8988T (cell line): ENCODE measurements around the gene FAM13A.

Experiments
- DNase-seq: peaks from one replicate; pipeline ENCODE4 v3.0.0; 2011

Gene FAM13A

DNA sequence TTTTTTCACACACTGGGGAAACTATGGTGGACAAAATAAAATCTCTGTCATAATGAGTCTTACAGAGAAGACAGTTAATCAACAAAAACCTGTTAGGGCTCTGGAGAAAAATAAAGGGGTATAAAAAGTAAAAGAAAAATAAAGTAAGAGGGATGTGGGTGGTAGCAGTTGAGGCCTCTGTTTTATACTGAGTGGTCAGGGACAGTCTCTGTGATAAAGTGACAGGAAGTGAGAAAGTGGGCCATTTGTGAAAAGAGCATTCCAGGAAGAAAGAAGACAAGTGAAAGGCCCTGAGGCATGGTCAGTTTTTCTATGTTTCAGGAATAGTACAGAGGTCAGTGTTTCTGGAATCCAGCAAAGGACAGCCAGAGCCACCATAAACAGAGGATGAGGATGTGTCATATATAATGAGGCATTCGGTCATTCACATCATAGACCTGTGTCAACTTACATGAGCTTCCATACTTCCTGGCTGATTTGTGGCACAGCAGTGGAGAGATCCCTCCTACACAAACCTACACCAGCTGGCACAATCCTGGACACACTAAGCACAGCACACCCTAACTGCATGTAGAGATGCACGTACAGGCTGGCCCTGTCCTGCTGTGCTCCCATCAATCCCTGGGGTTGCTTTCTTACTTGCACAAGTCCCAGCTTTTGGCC lies 295.0 kb downstream of the FAM13A start:
- no peak for DNase-seq

DNA sequence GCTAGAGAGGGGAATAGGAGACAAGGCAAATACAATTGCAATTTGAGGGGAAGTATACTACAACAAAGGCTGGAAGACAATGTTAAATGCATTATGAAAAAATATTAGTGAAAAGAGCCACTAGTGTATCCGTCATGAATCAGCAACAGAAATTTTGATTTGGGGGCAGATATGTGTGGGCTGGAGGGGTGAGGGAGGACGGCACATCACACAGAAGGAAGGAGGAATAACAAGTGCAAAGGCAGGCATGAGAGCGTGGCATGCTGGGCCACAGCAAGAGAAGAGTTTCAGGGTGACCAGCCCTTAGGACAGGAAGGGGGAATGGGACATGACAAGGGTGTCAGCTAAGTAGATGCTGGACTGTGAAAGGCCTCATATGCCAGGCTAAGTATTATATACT lies 295.6 kb downstream of the FAM13A start:
- DNase-seq, result no peak

DNA sequence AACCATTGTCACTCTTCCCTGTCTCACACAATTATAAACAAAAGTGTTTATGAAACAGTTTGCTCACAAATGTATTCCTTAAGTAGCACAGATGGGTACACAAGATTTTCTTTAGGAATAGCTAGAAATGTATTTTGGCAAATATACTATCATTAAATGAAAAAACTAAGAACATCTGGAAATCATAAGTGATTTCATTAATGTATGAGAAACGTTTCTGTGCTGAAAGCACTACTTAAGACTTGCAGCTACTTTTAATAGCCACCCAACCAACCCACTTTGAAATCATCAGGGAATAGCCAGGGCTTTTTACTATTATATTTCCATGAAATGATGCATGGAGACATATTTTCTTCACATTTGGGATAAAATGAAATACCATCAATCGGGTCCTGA lies 297.1 kb downstream of the FAM13A start:
- DNase-seq, result no peak

DNA sequence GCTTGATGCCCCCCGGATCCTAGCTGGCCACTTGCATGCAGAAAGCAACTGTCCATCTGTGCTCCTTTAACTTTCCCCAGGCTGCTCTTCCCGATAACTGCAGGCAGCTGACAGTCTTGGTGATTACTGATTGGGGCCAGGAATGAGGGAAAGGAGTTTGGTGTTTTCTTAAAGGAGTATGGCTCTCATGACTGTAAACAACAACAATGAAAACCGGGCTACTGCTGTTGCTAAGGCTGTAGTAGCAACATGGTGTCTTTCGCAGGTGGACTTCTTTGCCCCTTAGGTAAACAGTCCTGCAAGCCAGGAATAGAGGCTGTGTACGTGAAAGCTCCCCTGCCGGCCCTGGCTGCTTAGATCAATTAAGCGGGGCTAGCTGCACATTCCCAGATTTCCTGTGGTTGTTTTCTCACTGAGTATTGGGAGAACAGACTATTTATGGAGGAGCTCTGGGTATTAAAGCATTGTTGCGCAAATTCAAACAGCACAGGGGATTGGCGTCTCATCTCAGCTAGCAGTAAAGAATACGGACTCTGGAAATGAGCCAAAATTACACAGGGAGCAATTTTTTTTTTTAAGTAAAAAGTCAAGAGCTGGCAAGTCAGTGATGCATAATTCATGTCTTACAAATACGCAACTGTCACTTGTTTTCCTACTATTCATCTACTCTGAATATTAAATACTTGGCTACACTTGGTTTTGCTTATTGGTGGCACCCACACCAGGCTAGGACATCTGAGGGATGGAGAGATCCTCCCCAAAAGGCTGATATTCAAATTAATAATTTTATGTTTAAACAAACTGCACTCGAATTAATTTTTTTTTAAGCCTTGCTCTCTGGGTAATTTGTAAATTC lies 297.7 kb downstream of the FAM13A start:
- DNase-seq, result no peak

DNA sequence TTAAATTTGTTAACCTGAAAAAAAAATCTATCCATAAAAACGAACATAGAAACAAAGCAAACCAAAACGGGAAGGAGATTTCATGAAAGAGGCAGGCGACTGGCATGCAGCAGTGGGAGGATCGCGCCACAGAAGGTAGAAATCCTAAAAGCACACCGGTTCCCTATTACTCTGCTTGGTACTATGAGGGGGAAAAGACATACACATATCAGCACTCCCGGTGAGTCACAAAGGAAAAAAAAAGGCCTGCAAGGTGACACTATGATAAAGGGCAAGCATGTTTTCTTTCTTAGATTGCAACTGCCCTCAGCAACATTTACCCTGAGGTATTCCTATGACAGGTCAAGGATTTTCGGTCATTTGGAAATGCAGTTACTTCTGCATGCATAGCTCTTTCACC lies 298.7 kb downstream of the FAM13A start:
- DNase-seq, result no peak

DNA sequence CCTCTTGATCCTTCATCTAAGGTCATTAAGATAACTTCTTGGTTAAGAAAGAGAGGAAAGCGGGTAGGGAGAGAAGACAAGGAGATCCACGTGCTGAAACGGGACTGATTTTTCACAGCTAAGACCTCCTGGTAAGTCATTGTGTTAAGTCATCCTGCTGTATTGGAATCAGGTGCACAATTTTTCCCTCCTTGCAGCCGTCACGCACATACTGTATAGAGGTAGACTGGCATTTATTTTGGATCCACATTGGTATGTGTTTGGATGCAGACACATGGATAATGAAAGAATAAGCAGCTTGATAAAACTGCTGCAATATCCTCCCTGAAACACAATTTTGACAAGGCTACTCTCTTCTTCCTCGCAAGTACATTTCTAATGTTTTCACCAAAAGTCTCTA lies 299.2 kb downstream of the FAM13A start:
- DNase-seq, result no peak

DNA sequence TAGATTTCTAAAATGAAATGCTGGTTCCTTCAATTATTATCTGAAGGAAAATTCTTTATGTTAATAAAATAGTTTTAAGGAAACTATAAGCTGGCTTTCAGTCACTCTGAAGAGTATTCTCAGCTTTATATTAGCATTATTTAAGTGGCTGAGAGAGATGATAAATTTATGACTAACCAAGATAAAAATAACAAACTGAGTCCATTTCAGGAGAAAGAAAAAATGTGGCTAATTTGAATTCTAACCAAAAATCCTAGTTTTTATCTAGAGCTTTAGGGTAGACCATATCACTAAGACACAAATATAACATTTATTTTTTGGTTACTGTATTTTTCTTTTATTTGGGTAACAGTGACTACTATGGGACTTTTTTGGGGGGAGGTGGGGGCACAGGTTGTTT lies 299.9 kb downstream of the FAM13A start:
- no peak for DNase-seq

DNA sequence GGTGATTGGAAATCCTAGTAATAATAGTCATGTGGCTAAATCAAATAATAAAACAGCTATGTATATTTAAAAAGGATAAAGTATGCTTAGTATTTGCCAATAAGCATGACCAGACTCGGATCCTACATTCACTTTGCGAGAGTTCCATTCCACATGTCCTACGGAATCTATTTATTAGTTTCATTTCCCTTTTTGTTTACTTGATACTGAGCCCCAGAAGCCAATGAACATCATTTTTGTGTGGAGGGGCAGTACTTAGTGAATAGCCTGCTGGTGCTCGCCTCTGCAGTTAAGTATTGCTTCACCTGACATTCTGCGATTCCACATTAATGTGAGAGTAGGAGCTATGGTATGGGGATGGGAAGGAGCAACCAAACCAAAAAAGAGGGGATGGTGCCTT lies 300.8 kb downstream of the FAM13A start:
- DNase-seq, result no peak

DNA sequence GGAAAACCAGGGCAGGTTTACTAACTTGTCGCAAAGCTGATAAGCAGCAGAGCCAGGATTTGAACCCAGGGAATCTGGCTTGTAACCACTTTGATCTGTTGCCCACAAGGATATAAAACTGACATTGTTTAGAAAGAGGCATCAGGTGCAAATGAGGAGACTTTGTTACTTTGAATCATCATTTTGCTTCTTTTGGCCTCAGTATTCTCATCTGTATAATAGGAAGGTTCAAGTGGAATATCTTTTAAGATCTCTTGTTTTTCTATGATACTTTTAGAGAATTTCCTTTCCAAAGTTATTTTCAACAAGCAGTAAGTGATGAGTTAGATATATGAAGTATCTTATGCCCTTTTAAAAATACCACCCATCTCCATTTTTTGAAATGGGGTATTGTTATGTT lies 301.5 kb downstream of the FAM13A start:
- DNase-seq, result no peak

DNA sequence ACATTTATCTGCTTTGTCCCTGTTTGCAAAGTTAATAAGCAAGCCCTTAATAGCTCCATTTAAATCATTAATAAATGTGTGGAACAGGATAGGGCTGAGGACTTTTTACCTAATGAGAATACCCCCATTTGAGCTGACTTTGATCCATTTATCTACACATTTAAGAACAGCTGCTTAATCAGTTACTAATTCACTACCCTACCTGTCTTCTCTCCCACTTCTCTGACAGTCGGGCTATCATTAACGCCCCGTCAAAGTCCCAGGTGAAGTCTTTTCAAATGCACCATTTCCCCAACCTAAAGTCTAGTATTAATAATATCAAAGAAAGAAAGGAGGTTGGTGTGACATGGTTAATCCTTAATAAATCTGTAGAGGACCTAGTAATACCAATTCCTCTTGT lies 302.2 kb downstream of the FAM13A start:
- no peak for DNase-seq

DNA sequence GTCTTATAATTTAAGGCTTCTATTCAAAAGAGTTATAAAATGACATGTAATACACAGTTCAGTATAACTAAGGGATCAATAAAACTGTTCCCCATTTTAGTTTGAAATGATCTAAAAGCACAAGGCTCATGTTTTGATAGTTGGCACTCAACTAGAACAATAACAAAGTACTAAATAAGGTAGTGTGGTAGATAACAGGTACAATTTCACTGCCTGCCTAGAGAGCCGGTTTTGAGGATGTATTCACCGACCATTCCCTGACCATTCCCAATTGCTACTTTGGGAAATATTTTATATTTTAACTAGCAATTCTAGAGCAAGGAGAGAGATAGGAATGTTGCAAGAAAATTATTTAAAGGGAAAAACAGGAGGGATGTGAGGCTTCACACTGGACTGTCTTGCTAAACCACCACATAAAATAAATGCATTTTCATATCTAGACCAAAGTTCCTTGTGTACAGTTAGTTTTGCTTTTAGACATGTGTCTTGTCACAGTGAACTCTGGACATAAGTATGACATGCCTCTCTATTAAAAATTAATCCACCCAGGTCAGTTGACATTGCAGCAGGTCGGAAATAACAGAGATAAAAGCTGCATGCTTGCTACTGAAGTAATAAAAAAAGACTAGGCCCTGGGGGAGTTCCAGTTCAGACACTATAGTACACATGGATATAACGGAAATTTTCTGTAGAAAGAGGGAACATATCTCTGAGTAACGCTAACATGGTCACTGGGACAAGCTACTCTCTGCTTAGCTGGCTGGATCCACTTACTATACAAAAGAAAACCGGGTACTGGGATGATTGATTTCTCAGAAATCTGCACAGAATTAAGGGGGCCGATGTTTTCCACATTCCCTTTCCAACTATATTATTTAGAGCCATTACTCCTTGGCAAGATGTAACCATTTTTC lies 303.1 kb downstream of the FAM13A start:
- no peak for DNase-seq

DNA sequence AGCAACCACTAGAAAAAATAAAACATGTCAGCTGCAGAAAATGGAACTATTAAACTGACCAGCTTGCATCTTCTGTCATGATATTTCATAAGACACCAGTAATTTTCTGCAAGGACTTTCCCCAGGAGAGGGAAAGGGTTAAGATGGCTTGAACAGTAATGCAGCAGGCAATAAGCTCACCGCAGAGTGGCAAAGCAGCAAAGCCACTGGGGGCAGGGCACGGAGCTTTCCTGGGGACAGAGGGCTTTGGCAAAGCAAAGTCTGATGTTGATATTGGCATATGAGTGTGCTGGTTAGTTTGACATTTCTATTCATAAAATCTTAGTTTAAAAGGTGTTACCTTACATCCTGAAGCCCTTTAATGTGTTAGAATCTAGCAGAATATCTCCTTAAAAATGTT lies 304.2 kb downstream of the FAM13A start:
- DNase-seq, result no peak

DNA sequence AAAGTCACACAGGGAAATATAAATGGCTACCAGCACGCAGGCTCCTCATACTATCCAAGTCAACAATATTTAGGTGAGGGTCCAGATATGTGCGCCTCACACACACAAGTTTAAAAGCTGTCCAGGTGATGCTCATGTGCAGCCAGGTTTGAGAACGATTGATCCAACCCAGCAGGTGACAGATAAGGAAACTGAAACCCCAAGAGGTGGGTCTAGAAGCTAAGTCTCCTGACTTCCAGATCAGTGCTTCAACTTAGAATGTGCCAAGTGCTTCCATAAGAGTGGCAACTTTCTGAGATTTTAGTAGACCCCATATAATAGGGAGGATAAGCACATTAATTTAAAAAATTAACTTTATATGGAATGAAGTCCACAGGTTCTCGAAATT lies 304.9 kb downstream of the FAM13A start:
- no peak for DNase-seq

DNA sequence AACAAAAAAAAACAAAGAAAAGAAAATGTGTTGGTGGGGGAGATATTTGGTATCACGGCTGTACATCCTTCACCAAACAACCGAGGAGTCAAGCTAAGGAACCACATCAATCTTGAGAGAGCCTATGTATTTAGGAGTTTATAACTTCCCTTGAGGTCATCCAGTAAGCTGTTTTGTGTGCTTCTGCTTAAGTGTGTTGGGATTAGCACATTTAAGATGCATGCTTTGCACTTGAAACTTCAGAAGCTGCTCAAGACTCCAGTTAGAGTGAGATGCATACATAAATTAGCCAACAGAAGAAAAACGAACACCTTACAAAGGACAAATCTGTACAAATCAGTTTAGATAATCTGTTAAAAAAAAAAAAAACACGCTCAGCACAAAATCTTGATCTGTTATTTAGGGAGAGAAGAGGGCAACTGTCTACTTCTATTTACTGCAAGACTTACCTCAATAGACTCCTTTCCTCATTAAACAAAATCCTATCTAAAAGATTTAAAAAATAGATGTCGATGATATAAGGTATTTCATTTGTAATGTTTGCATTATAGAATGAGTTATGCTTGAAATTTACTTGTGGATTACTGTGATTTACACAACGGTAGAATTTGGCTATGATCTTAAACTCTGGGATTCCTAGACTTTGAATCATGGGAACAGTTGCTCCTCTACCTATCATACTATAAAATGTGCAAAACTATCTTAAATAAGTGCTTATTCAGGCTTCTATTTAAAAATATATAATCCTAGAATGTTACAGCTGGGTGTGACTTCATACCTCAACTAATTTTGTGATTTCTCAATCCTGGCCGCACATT lies 305.5 kb downstream of the FAM13A start:
- no peak for DNase-seq

DNA sequence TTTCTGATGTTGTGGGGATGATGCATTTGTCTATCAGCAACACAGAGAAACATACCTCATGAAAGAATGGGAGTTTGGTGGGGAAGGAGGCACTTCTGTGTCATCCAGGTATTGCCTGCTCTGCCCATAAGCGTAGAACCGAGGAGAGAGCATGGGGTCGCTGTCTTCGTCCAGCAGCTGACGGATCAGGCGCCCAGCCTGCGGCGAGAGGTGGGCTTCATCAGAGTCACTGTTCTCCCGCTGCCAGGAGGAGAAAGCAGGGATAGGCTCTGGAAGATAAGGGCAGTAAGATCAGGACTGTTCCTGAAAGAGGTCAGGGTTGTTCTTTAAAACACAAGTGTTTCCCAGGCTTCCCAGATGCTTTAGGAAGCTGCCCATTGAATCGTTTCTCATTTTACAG lies 306.6 kb downstream of the FAM13A start:
- DNase-seq, result no peak

DNA sequence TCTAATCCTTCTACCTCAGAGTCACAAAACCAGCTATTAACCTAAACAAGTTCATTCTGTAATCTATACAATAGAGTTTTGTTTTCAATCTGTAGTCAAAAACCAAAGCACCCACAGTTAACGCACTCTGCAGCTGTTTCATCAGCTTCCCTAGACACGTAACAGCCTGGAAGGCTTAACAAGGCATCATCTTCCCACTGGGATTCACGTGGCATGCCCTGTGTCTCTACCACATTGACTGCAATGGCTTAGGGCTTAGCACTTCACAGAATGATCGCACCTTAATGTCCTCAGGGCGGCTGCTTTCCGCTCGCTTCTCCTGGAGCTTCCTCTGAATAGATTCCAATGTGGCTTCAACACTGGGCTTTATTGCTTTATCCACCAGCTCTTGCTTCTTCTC lies 309.6 kb downstream of the FAM13A start:
- DNase-seq, result no peak

DNA sequence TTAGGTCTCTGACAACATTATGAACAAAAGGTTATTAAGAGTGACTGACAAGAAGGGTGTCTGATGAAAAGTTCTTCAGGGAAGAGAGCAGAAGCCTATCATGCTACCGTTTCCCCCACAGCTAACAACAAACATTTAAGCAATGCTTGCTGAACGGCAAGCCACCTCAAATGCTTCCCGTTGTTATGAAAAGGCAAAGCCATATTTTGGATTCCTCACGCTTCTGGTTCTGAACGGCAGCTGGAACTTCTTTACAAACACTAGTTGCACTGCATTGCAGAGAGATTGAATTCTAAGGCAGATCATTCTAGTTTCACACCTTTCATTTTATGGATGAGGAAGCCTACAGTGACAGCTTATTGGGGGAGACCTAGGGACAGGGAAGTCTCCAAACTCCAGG lies 310.8 kb downstream of the FAM13A start:
- no peak for DNase-seq

DNA sequence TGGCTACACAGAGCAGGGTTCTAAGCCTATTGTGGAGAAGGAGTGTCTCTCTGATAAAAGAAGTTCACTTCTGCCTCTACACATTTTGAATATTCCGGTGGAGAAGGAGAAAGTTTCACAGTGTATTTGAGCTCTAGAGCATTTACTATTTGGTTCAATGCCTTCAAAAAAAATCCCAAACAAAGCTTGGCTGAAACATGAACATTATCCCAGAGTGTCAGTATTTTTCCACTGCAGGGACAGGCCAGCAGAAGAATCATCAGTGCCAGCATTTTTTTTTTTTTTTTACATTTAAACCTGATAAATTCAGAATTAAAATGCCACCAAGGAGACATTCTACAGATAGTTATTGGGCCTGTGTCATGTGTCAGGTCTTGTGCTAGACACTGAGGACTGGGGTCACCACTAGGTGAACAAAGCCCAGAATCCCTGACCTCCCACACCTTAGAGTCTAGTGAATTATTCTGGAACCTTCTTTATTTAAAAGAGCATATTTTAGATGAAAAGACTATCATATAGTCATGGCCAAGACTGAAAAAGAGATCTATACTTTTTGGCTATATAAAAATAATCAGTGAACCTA lies 311.3 kb downstream of the FAM13A start:
- DNase-seq, result no peak

DNA sequence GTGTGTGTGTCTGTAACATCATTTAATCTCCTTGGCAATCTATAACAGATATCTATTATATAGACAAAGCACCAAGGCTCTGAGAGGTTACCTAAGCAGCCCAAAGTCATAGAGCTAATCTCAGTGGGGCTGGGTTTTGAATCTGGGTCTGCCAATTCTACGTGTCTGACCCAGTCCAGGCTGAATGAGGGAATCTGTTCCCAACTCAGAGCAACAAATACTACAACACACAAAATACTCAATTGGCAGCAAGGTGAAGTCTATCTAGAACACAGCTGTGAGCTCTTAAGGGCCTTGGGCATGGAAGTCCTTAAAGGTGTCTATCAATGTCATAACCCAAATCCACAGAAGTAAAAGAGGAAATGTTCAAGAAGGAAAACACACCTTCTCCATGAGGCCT lies 311.8 kb downstream of the FAM13A start:
- no peak for DNase-seq

DNA sequence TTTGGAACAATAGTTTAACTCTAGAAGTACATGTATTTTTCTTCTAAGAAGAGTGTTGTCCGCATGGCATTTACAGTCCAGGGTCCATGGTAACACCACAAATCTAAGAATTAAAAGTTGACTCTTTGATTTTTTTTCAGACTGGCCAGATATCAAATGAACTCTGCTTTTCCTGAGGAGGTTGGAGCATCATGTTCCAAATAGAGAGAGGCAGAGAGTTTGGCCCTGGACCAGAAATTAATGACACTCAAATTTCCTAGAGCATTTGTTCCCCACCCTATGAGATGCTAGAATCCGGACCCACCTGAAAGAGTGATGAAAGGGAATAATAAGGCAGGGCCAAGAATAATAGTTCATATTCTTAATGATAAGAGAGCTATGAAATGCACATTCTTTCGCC lies 312.4 kb downstream of the FAM13A start:
- no peak for DNase-seq

DNA sequence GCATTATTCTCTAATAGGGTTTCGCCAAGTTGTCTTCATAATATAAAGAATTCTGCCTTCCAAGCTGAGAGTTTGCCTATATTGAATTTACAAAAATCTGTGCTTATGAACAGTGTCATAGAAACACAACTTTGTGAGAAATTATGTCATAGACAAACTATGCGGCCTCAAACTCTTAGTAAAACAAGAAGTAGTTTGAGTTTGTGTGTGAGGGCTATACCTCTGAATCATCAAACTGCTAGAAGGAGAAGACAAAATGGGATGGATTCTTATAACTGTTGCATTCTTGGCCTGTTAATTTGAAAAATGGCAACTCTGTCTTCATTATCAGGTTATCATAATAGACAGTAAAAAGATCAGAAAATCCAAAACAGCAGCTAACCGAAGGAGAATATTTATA lies 313.3 kb downstream of the FAM13A start:
- no peak for DNase-seq

DNA sequence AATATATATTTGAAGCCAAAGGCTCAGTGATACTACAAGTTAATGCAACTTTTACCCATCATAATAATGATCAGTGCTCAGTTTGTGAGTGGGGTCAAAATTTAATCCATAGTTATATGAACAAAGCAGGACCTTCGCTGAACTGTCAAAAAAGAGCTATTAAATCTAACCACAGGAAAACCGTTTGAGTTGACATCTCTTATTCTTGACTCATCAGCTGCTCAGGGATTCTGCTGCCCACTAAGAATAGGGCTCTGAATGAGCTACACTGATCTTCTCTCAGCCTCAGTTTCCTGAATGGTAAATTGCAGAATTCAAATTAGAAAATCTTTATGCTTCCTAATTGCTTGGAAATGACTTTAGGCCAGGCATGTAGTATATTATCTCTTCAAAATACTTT lies 314.4 kb downstream of the FAM13A start:
- no peak for DNase-seq
